ENCODE results near the gene CYP8B1. TPM values are rescaled to one million over a fixed set of nuclear protein-coding genes. Genes with fewer than 3 reads are reported as not detected.

The CYP8B1 gene
- not detected for total RNA-seq

GRCh38 chr3:42875325-42876151 lies at the start of gene CYP8B1:
Gene CYP8B1 (minus strand): TSS chr3:42875879. CDS start chr3:42875816, 63 bp downstream.
- Mint-ChIP-seq H3K27me3 (ENCODE audit: low read depth) (peaks cover 19% of the 10 kb centered on the region), H3K4me3 (no peak within 1 kb of the TSS), H3K4me1 (ENCODE audit: low read depth) (peaks cover 7% of the 10 kb centered on the region), H3K9me3 (ENCODE audit: insufficient read depth) (no peaks in the 10 kb centered on the region), H3K36me3 (ENCODE audit: low read depth) (no peaks in the 10 kb centered on the region), H3K27ac (no peak within 1 kb of the TSS)
- no peak for DNase-seq
- POLR2A ChIA-PET, result no interaction called here
- CTCF ChIA-PET, result interaction anchor here (1.5 kb wide), 1 partner anchor 45 kb away, joined by 3 read pairs; no protein-coding TSS in a partner anchor
- no peak for ATAC-seq

GRCh38 chr3:42923606-42924005 lies 47.9 kb upstream of the CYP8B1 start:
- ATAC-seq (no peak), DNase-seq (no peak)
- Mint-ChIP-seq H3K9me3 (ENCODE audit: insufficient read depth) (peaks cover 33% of the 10 kb centered on the region), H3K27me3 (ENCODE audit: low read depth) (no peaks in the 10 kb centered on the region), H3K36me3 (ENCODE audit: low read depth) (no peaks in the 10 kb centered on the region), H3K27ac (no peak overlapping the region), H3K4me1 (ENCODE audit: low read depth) (peaks cover 8% of the 10 kb centered on the region), H3K4me3 (no peak overlapping the region)
- CTCF ChIA-PET, result interaction anchor here (1.6 kb wide), 1 partner anchor 38 kb away, joined by 3 read pairs; no protein-coding TSS in a partner anchor
- POLR2A ChIA-PET, result no interaction called here

- ChIA-PET CTCF (no interaction called here), POLR2A (no interaction called here)
- Mint-ChIP-seq H3K4me3 (no peak overlapping the region), H3K36me3 (ENCODE audit: low read depth) (peaks cover 37% of the 10 kb centered on the region), H3K4me1 (ENCODE audit: low read depth) (no peaks in the 10 kb centered on the region), H3K9me3 (ENCODE audit: insufficient read depth) (peaks cover 38% of the 10 kb centered on the region), H3K27ac (no peak overlapping the region), H3K27me3 (ENCODE audit: low read depth) (no peaks in the 10 kb centered on the region)
- DNase-seq (no peak), ATAC-seq (no peak)
Measured at GRCh38 chr3:42914771-42915515, 39.3 kb upstream of the CYP8B1 start.

GRCh38 chr3:42911551-42911950 lies 35.9 kb upstream of the CYP8B1 start:
- peaks cover 28% of the 10 kb centered on the region for H3K9me3 Mint-ChIP-seq (ENCODE audit: insufficient read depth)

GRCh38 chr3:42908675-42909074 lies 33.0 kb upstream of the CYP8B1 start:
- POLR2A ChIA-PET, result no interaction called here
- ATAC-seq, result no peak
- peaks cover 27% of the 10 kb centered on the region for H3K27me3 Mint-ChIP-seq (ENCODE audit: low read depth)
- DNase-seq, result no peak
- CTCF ChIA-PET, result no interaction called here
- H3K9me3 Mint-ChIP-seq (ENCODE audit: insufficient read depth), result peaks cover 21% of the 10 kb centered on the region
- H3K36me3 Mint-ChIP-seq (ENCODE audit: low read depth), result peaks cover 25% of the 10 kb centered on the region
- H3K4me1 Mint-ChIP-seq (ENCODE audit: low read depth), result peaks cover 13% of the 10 kb centered on the region
- H3K4me3 Mint-ChIP-seq, result no peak overlapping the region
- H3K27ac Mint-ChIP-seq, result no peak overlapping the region

More at GRCh38 chr3:42911551-42911950, 35.9 kb upstream of the CYP8B1 start:
- no peak overlapping the region for H3K27ac Mint-ChIP-seq
- DNase-seq, result no peak
- ChIA-PET POLR2A (no interaction called here), CTCF (no interaction called here)
- peaks cover 2% of the 10 kb centered on the region for H3K4me1 Mint-ChIP-seq (ENCODE audit: low read depth)
- peaks cover 37% of the 10 kb centered on the region for H3K36me3 Mint-ChIP-seq (ENCODE audit: low read depth)
- H3K27me3 Mint-ChIP-seq (ENCODE audit: low read depth), result peaks cover 8% of the 10 kb centered on the region
- ATAC-seq, result no peak
- H3K4me3 Mint-ChIP-seq, result no peak overlapping the region

GRCh38 chr3:42906848-42907183 lies 31.1 kb upstream of the CYP8B1 start:
- H3K4me3 Mint-ChIP-seq, result peak overlapping the region; percentile 22

GRCh38 chr3:42906070-42906847 lies 30.6 kb upstream of the CYP8B1 start, which contains the start of gene ZNF662:
Gene ZNF662 (plus strand): TSS chr3:42906142. CDS start chr3:42908115, 1,973 bp downstream.
- no peak for DNase-seq
- peaks cover 14% of the 10 kb centered on the region for H3K4me1 Mint-ChIP-seq (ENCODE audit: low read depth)
- ATAC-seq, result peak; percentile 67
- H3K4me3 Mint-ChIP-seq, result peak within 1 kb of the TSS; percentile 63
- CTCF ChIA-PET, result interaction anchor here (0.6 to 0.8 kb wide), 2 partner anchors 26 to 1112 kb away, joined by 3 read pairs; no protein-coding TSS in a partner anchor
- no peak within 1 kb of the TSS for H3K27ac Mint-ChIP-seq
- POLR2A ChIA-PET, result no interaction called here
- H3K9me3 Mint-ChIP-seq (ENCODE audit: insufficient read depth), result peaks cover 23% of the 10 kb centered on the region
- peaks cover 15% of the 10 kb centered on the region for H3K36me3 Mint-ChIP-seq (ENCODE audit: low read depth)
- H3K27me3 Mint-ChIP-seq (ENCODE audit: low read depth), result peaks cover 31% of the 10 kb centered on the region

More at GRCh38 chr3:42906848-42907183, 31.1 kb upstream of the CYP8B1 start:
- POLR2A ChIA-PET, result no interaction called here
- peaks cover 31% of the 10 kb centered on the region for H3K27me3 Mint-ChIP-seq (ENCODE audit: low read depth)
- CTCF ChIA-PET, result interaction anchor here (0.6 to 0.8 kb wide), 2 partner anchors 26 to 1112 kb away, joined by 3 read pairs; no protein-coding TSS in a partner anchor
- ATAC-seq (no peak), DNase-seq (no peak)
- H3K36me3 Mint-ChIP-seq (ENCODE audit: low read depth), result peaks cover 19% of the 10 kb centered on the region
- H3K4me1 Mint-ChIP-seq (ENCODE audit: low read depth), result peaks cover 14% of the 10 kb centered on the region
- peaks cover 23% of the 10 kb centered on the region for H3K9me3 Mint-ChIP-seq (ENCODE audit: insufficient read depth)
- H3K27ac Mint-ChIP-seq, result no peak overlapping the region

- no peak overlapping the region for H3K27ac Mint-ChIP-seq
- peaks cover 14% of the 10 kb centered on the region for H3K4me1 Mint-ChIP-seq (ENCODE audit: low read depth)
- DNase-seq (no peak), ATAC-seq (peak; percentile 44)
- peaks cover 31% of the 10 kb centered on the region for H3K27me3 Mint-ChIP-seq (ENCODE audit: low read depth)
- ChIA-PET CTCF (no interaction called here), POLR2A (no interaction called here)
- H3K9me3 Mint-ChIP-seq (ENCODE audit: insufficient read depth), result peaks cover 23% of the 10 kb centered on the region
- peak overlapping the region; percentile 63 for H3K4me3 Mint-ChIP-seq
- peaks cover 15% of the 10 kb centered on the region for H3K36me3 Mint-ChIP-seq (ENCODE audit: low read depth)
Measured at GRCh38 chr3:42905740-42906069, 30.0 kb upstream of the CYP8B1 start.

- peaks cover 14% of the 10 kb centered on the region for H3K4me1 Mint-ChIP-seq (ENCODE audit: low read depth)
- ATAC-seq (no peak), DNase-seq (no peak)
- H3K27ac Mint-ChIP-seq, result no peak overlapping the region
- no peak overlapping the region for H3K4me3 Mint-ChIP-seq
- ChIA-PET POLR2A (no interaction called here), CTCF (no interaction called here)
- H3K36me3 Mint-ChIP-seq (ENCODE audit: low read depth), result peaks cover 11% of the 10 kb centered on the region
- peaks cover 31% of the 10 kb centered on the region for H3K27me3 Mint-ChIP-seq (ENCODE audit: low read depth)
- H3K9me3 Mint-ChIP-seq (ENCODE audit: insufficient read depth), result peaks cover 23% of the 10 kb centered on the region
Measured at GRCh38 chr3:42904076-42904475, 28.4 kb upstream of the CYP8B1 start.

GRCh38 chr3:42902257-42902656 lies 26.6 kb upstream of the CYP8B1 start:
- ChIA-PET POLR2A (no interaction called here), CTCF (interaction anchor here (1.0 kb wide), 1 partner anchor 10 kb away, joined by 3 read pairs; no protein-coding TSS in a partner anchor)
- Mint-ChIP-seq H3K4me1 (ENCODE audit: low read depth) (peaks cover 14% of the 10 kb centered on the region), H3K27ac (no peak overlapping the region), H3K36me3 (ENCODE audit: low read depth) (peaks cover 11% of the 10 kb centered on the region), H3K27me3 (ENCODE audit: low read depth) (peaks cover 30% of the 10 kb centered on the region), H3K4me3 (no peak overlapping the region), H3K9me3 (ENCODE audit: insufficient read depth) (peaks cover 23% of the 10 kb centered on the region)
- DNase-seq (no peak), ATAC-seq (no peak)

- DNase-seq (no peak), ATAC-seq (no peak)
- Mint-ChIP-seq H3K27ac (no peak overlapping the region), H3K27me3 (ENCODE audit: low read depth) (peaks cover 21% of the 10 kb centered on the region), H3K4me3 (no peak overlapping the region), H3K36me3 (ENCODE audit: low read depth) (peaks cover 11% of the 10 kb centered on the region), H3K9me3 (ENCODE audit: insufficient read depth) (peaks cover 23% of the 10 kb centered on the region), H3K4me1 (ENCODE audit: low read depth) (peaks cover 10% of the 10 kb centered on the region)
- POLR2A ChIA-PET, result no interaction called here
- CTCF ChIA-PET, result no interaction called here
Measured at GRCh38 chr3:42901073-42901415, 25.4 kb upstream of the CYP8B1 start.

All from activated CD8-positive, alpha-beta T cell treated with anti-CD3 and anti-CD28 coated beads, Interleukin-2, amount 10 ng/mL, durations not matched to agents 7 days and 5 days (primary cell).